Astrocyte of the cerebellum (primary cell): Measurements from ENCODE around the gene ASCL2.

Experiments used
- DNase-seq: peaks from one replicate; pipeline ENCODE4 v3.0.0-alpha.2; 2011; ENCODE audit warnings: low read depth
- H3K4me3 ChIP-seq: 2 replicates; pipeline ENCODE4 v1.5.1; 2011; ENCODE audit warnings: mild to moderate bottlenecking, low read depth, low read length, moderate library complexity
- in situ Hi-C: cut with HindIII; loops from 2 replicates; pipeline ENCODE4 v1.10.0; 2017; ENCODE audit warnings: low sequenced_read_pairs
- TF ChIP-seq, protein P1 (sequence below): IDR thresholded peaks from 2 replicates; pipeline ENCODE4 v1.5.1; 2012; ENCODE audit warnings: low read length, low read depth, moderate library complexity, mild to moderate bottlenecking; ENCODE audit errors: missing control alignments

Gene ASCL2

DNA sequence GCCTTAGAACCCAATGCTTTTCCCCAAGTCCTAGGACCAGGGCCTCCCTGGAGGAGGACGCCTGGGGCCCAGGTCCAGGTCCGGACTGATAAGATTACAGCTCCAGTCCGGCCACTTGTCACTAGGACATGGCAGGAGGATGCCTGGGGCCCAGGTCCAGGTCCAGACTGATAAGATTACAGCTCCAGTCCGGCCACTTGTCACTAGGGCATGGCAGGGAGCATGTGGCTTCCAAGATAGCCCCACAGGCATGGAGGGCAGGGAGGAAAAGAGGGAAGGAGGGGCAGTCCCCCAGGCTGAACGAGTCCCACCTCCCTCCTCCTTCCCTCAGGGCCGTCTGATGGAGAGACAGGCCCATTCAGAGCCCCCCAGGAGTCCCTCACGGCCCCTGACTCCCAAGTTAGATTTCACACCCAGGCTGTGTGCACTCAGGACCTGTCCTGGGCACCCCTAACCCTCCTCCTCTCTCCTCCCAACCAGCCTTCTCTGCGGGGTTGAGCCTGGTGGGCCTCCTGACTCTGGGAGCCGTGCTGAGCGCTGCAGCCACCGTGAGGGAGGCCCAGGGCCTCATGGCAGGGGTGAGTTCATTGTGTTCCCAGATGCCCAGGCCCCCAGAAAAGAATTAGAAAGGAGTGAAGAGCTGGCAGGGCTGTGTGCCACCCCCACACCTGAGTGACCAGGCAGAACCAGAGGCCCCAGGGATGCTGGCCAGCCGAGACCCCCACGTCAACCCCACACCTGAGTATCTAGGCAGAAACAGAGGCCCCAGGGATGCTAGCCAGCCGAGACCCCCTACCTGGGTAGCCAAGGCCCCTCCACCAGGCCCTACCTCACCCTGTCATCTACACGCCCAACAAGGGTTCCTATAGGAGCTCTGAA lies 33.5 kb upstream of the ASCL2 start:
- in situ Hi-C loops, result no loop called here
- no peak for DNase-seq
- TF ChIP-seq, protein P1, sequence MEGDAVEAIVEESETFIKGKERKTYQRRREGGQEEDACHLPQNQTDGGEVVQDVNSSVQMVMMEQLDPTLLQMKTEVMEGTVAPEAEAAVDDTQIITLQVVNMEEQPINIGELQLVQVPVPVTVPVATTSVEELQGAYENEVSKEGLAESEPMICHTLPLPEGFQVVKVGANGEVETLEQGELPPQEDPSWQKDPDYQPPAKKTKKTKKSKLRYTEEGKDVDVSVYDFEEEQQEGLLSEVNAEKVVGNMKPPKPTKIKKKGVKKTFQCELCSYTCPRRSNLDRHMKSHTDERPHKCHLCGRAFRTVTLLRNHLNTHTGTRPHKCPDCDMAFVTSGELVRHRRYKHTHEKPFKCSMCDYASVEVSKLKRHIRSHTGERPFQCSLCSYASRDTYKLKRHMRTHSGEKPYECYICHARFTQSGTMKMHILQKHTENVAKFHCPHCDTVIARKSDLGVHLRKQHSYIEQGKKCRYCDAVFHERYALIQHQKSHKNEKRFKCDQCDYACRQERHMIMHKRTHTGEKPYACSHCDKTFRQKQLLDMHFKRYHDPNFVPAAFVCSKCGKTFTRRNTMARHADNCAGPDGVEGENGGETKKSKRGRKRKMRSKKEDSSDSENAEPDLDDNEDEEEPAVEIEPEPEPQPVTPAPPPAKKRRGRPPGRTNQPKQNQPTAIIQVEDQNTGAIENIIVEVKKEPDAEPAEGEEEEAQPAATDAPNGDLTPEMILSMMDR, result no peak
- no peak overlapping the region for H3K4me3 ChIP-seq

GRCh38 chr11:2302896-2303626 lies 32.7 kb upstream of the ASCL2 start:
- in situ Hi-C loops, result no loop called here
- H3K4me3 ChIP-seq, result no peak overlapping the region
- TF ChIP-seq, protein P1, result no peak
- DNase-seq, result no peak

GRCh38 chr11:2302306-2302895 lies 32.0 kb upstream of the ASCL2 start:
- no peak overlapping the region for H3K4me3 ChIP-seq
- in situ Hi-C loops, result no loop called here
- DNase-seq, result no peak
- TF ChIP-seq, protein P1, result no peak

DNA sequence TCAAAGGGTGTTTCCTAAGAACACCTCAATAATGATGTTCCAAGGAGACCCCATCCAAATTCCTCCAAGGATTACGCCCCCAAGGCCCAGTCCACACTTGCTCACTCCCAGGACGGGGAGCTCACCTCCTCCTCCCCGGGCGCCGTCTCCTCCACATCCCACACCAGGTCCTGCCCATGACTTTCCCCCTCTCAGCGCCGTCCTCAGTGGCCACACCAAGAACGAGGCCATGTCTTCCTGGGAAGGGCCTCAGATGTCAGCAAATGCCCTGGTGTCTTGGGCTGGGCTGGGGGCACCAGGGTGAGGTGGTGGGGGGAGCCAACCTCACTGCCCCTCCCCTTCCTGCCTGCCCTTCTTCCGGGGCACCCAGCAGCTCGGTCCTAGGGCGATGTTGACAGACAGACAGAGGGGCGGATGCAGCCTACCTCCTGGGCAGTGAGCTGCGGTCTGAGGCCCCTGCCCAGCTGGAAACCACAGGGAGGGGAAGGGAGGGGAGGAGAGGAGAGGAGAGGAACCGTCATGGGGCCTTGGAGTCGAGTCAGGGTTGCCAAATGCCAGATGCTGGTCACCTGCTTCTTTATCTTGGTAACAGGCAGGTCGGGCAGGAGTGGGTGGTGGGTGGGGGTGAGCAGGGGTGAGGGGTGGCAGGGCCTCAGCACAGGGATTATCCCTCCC lies 31.4 kb upstream of the ASCL2 start, which contains the start of the genes C11orf21 and TSPAN32:
TSS of gene C11orf21 (minus strand) at position 288 of the 675 bp plus-strand sequence. CDS start at position 178, 110 bp downstream.
TSS of gene TSPAN32 (plus strand) at position 383 of the 675 bp plus-strand sequence. CDS start at position 520, 137 bp downstream.
- TF ChIP-seq, protein P1, result no peak
- in situ Hi-C loops, result no loop called here
- DNase-seq, result no peak
- no peak within 1 kb of the TSS for H3K4me3 ChIP-seq

- in situ Hi-C loops, result no loop called here
- no peak for DNase-seq
- TF ChIP-seq, protein P1, result no peak
- H3K4me3 ChIP-seq, result no peak overlapping the region
These were observed 30.7 kb upstream of the ASCL2 start for GRCh38 chr11:2300936-2301630.
